NCI-H345 treated with DMSO at 0.1 percent for 48 hours (cell line): Measurements from ENCODE around the gene UMODL1.

Experiments used
- DNase-seq: peaks from one replicate; lab custom pipeline; 2025; ENCODE audit not compliant: unreplicated experiment; lab: John Stamatoyannopoulos, UW

UMODL1 gene

GRCh38 chr21:42039911-42040351 is 31.2 kb upstream of the UMODL1 start:
- no peak for DNase-seq

GRCh38 chr21:42040411-42041180 is 30.5 kb upstream of the UMODL1 start:
- DNase-seq, result no peak

- DNase-seq, result no peak
Measured at GRCh38 chr21:42041246-42041645, 29.9 kb upstream of the UMODL1 start.

- DNase-seq, result no peak
Measured at GRCh38 chr21:42041711-42042110, 29.4 kb upstream of the UMODL1 start.

GRCh38 chr21:42042651-42043050 is 28.5 kb upstream of the UMODL1 start:
- peak; percentile 30 for DNase-seq

GRCh38 chr21:42043201-42043895 is 27.8 kb upstream of the UMODL1 start:
- no peak for DNase-seq

- DNase-seq, result no peak
Measured at GRCh38 chr21:42043961-42044360, 27.2 kb upstream of the UMODL1 start.

GRCh38 chr21:42044871-42045495 is 26.1 kb upstream of the UMODL1 start:
- no peak for DNase-seq

- DNase-seq, result no peak
Measured at GRCh38 chr21:42047821-42048613, 23.1 kb upstream of the UMODL1 start.

- no peak for DNase-seq
Measured at GRCh38 chr21:42048870-42049577, 22.1 kb upstream of the UMODL1 start.

- no peak for DNase-seq
Measured at GRCh38 chr21:42049578-42050430, 21.3 kb upstream of the UMODL1 start.

GRCh38 chr21:42051788-42052187 is 19.3 kb upstream of the UMODL1 start:
- no peak for DNase-seq

- DNase-seq, result no peak
Measured at GRCh38 chr21:42055425-42055824, 15.7 kb upstream of the UMODL1 start.

GRCh38 chr21:42056468-42056867 is 14.6 kb upstream of the UMODL1 start:
- peak; percentile 91 for DNase-seq

GRCh38 chr21:42056996-42057689 is 14.0 kb upstream of the UMODL1 start:
- DNase-seq, result peak; percentile 98

- DNase-seq, result peak; percentile 35
Measured at GRCh38 chr21:42057851-42058437, 13.2 kb upstream of the UMODL1 start.

GRCh38 chr21:42058631-42059111 is 12.4 kb upstream of the UMODL1 start:
- no peak for DNase-seq

- no peak for DNase-seq
Measured at GRCh38 chr21:42059141-42059540, 12.0 kb upstream of the UMODL1 start.

- no peak for DNase-seq
Measured at GRCh38 chr21:42059721-42060120, 11.4 kb upstream of the UMODL1 start.
